Right ventricle myocardium superior (tissue), 1 donor: ENCODE data around the gene ANAPC1. TPM values are rescaled to one million over a fixed set of nuclear protein-coding genes. Genes with fewer than 3 reads are reported as not detected.
"Not testable (repeated sequence)": the region's sequence is repeated elsewhere in the genome, so short reads cannot be mapped to it uniquely, and the experiment has no call there.

Experiments
- ATAC-seq: fragments of 200-7000 bp; cut with Tn5 transposase; one replicate; pipeline ENCODE4 v1.9.1; 2020; ENCODE audit warnings: mild to moderate bottlenecking; ENCODE audit not compliant: poor library complexity
- DNase-seq: peaks from one replicate; pipeline ENCODE4 v3.0.0-alpha.2; 2020
- intact Hi-C: fragments of 100-400 bp; cut with DNase I; formaldehyde crosslinking; loops from one replicate; pipeline ENCODE4 v1.11.2; 2022
- total RNA-seq: library from RNA; stranded (reverse); fragmentation: NEBNext Ultra II Directional; extraction: Animal tissue kit (Norgen Biotek cat#: 25700); gene quantifications from one replicate; pipeline ENCODE4 v1.2.1, GENCODE V29; 2021
- donor health status: DM: no; HTN: yes; CAD: no; lungs with severe emphysema.

The ANAPC1 gene
- total RNA-seq, 1 donor from 2014 or later, result 17.1 TPM

- no peak for DNase-seq
Observed at GRCh38 chr2:111905990-111906735, 22.2 kb upstream of the ANAPC1 start.

GRCh38 chr2:111905475-111905869 is 21.5 kb upstream of the ANAPC1 start:
- intact Hi-C loops, DNase-seq, ATAC-seq: not testable (repeated sequence)

More at GRCh38 chr2:111905990-111906735, 22.2 kb upstream of the ANAPC1 start:
- intact Hi-C loops, result no loop called here
- peak; percentile 30 for ATAC-seq

- peak; percentile 51 for ATAC-seq
- intact Hi-C loops, result no loop called here
Observed at GRCh38 chr2:111904726-111905474, 20.9 kb upstream of the ANAPC1 start.

GRCh38 chr2:111903930-111904439 is 20.0 kb upstream of the ANAPC1 start:
- ATAC-seq (no peak), DNase-seq (no peak)
- intact Hi-C loops, result no loop called here

More at GRCh38 chr2:111904726-111905474, 20.9 kb upstream of the ANAPC1 start:
- peak; percentile 45 for DNase-seq

GRCh38 chr2:111903516-111903915 is 19.5 kb upstream of the ANAPC1 start:
- DNase-seq (no peak), ATAC-seq (no peak)
- intact Hi-C loops, result no loop called here

GRCh38 chr2:111900859-111901258 is 16.9 kb upstream of the ANAPC1 start:
- no peak for DNase-seq
- intact Hi-C loops, result no loop called here
- no peak for ATAC-seq

- peak; percentile 72 for DNase-seq
- peak; percentile 19 for ATAC-seq
- intact Hi-C loops, result loop anchor here (5.0 kb wide), 1 partner anchor 153 kb away; no protein-coding TSS in a partner anchor
Observed at GRCh38 chr2:111898703-111899514, 14.9 kb upstream of the ANAPC1 start.

- ATAC-seq (peak; percentile 93), DNase-seq (peak; percentile 90)
- intact Hi-C loops, result loop anchor here (5.0 kb wide), 1 partner anchor 154 kb away; no protein-coding TSS in a partner anchor
Observed at GRCh38 chr2:111897924-111898702, 14.1 kb upstream of the ANAPC1 start, which contains the start of gene MERTK. Gene MERTK (plus strand): TSS chr2:111898607. CDS start chr2:111898736, 129 bp downstream.

- intact Hi-C loops, result loop anchor here (5.0 kb wide), 1 partner anchor 155 kb away; no protein-coding TSS in a partner anchor
- ATAC-seq (no peak), DNase-seq (no peak)
Observed at GRCh38 chr2:111897630-111897923, 13.6 kb upstream of the ANAPC1 start.

GRCh38 chr2:111896576-111896975 is 12.6 kb upstream of the ANAPC1 start:
- ATAC-seq, result no peak
- intact Hi-C loops, result loop anchor here (5.0 kb wide), 1 partner anchor 156 kb away; no protein-coding TSS in a partner anchor
- DNase-seq, result no peak

- intact Hi-C loops, result loop anchor here (5.0 kb wide), 1 partner anchor 156 kb away; no protein-coding TSS in a partner anchor
- ATAC-seq (no peak), DNase-seq (no peak)
Observed at GRCh38 chr2:111896024-111896423, 12.0 kb upstream of the ANAPC1 start.

- DNase-seq, result no peak
- intact Hi-C loops, result no loop called here
- peak; percentile 20 for ATAC-seq
Observed at GRCh38 chr2:111884592-111884964, 585 bp upstream of the ANAPC1 start.

GRCh38 chr2:111872806-111873205 is 11.2 kb downstream of the ANAPC1 start:
- intact Hi-C loops, ATAC-seq, DNase-seq: not testable (repeated sequence)

GRCh38 chr2:111865124-111865523 is 18.9 kb downstream of the ANAPC1 start:
- ATAC-seq, DNase-seq, intact Hi-C loops: not testable (repeated sequence)

- DNase-seq, ATAC-seq, intact Hi-C loops: not testable (repeated sequence)
Observed at GRCh38 chr2:111860005-111860404, 24.0 kb downstream of the ANAPC1 start.

- intact Hi-C loops, ATAC-seq: not testable (repeated sequence)
Observed at GRCh38 chr2:111852544-111852943, 31.4 kb downstream of the ANAPC1 start.

GRCh38 chr2:111850646-111851045 is 33.3 kb downstream of the ANAPC1 start:
- peak; percentile 72 for ATAC-seq
- DNase-seq, intact Hi-C loops: not testable (repeated sequence)

More at GRCh38 chr2:111852544-111852943, 31.4 kb downstream of the ANAPC1 start:
- DNase-seq, result not testable (repeated sequence)
